Measurements from ENCODE around the gene NLRP6. TPM values are rescaled to one million over a fixed set of nuclear protein-coding genes. Genes with fewer than 3 reads are reported as not detected.
"Not testable (repeated sequence)": the region's sequence is repeated elsewhere in the genome, so short reads cannot be mapped to it uniquely, and the experiment has no call there.

Gene NLRP6
- total and polyA plus RNA-seq, 2 donors, result 0.90 to 2.2 TPM

DNA sequence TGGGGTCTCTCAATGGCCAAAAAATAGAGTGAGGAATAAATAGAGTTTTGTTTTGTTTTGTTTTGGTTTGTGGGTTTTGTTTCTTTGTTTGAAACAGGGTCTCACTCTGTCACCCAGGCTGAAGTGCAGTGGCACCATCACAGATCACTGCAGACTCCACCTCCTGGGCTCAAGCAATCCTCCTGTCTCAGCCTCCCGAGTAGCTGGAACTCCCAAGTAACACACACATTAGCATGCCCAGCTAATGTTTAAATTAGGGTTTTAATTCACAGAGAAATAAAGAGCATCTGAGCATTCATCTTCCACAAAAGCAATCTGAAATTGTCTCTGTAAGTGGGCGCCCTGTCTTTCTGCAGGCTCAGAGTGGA, 51.7 kb downstream of the NLRP6 start:
- Histone ChIP-seq H3K27ac (ENCODE audit: low read depth in 1 of 2, low read length in 1 of 2) (peak overlapping the region; percentile 43 to 76), H3K4me1 (ENCODE audit: control insufficient read depth in 2 of 2, insufficient read depth in 2 of 2, low read length in 2 of 2) (peaks cover 48 to 86% of the 10 kb centered on the region in 2 donors), H3K36me3 (ENCODE audit: control insufficient read depth in 2 of 2, insufficient read depth in 2 of 2, low read length in 1 of 2) (peaks cover 0 to 2% of the 10 kb centered on the region in 2 donors), H3K9me3 (ENCODE audit: control insufficient read depth in 2 of 2, insufficient read depth in 1 of 2, low read length in 1 of 2) (peaks cover 0 to 19% of the 10 kb centered on the region in 2 donors), H3K27me3 (ENCODE audit: control insufficient read depth in 2 of 2, insufficient read depth in 1 of 2, low read length in 1 of 2) (no peaks in the 10 kb centered on the region), H3K4me3 (ENCODE audit: low read length in 2 of 2) (no peak overlapping the region)
- 96% methylated on average over 2 of the region's 2 CpGs for WGBS
- no peak for DNase-seq (ENCODE audit: low read depth in 6 of 9, low spot score in 9 of 9)

DNA sequence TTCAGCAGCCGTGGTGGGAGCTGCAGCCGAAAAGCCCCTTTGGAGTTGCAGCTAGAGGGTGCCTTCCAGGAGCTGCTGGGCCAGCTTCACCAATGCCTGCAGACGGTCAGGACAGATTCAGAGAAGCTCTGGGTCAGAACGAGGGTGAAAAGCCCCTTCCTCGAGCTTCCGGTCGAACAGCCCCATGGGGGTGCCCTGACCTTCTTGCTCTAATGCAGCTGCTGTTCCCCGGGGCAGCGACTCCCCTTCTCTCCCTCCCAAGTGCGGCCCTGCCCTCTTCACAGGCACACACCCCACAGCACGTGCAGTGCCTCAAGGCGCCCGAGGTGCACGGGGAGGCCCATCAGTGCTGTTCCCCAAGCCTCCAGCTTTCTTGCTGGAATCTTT, 52.1 kb downstream of the NLRP6 start:
- H3K9me3 ChIP-seq (ENCODE audit: control insufficient read depth in 2 of 2, insufficient read depth in 1 of 2, low read length in 1 of 2), result peaks cover 0 to 19% of the 10 kb centered on the region in 2 donors
- H3K36me3 ChIP-seq (ENCODE audit: control insufficient read depth in 2 of 2, insufficient read depth in 2 of 2, low read length in 1 of 2), result peaks cover 0 to 2% of the 10 kb centered on the region in 2 donors
- no peak overlapping the region for H3K4me3 ChIP-seq (ENCODE audit: low read length in 2 of 2)
- no peaks in the 10 kb centered on the region for H3K27me3 ChIP-seq (ENCODE audit: control insufficient read depth in 2 of 2, insufficient read depth in 1 of 2, low read length in 1 of 2)
- 52% methylated on average over 14 of the region's 14 CpGs for WGBS
- peaks cover 48 to 88% of the 10 kb centered on the region in 2 donors for H3K4me1 ChIP-seq (ENCODE audit: control insufficient read depth in 2 of 2, insufficient read depth in 2 of 2, low read length in 2 of 2)
- peak overlapping the region; percentile 19 to 76 for H3K27ac ChIP-seq (ENCODE audit: low read depth in 1 of 2, low read length in 1 of 2)
- no peak for DNase-seq (ENCODE audit: low read depth in 6 of 9, low spot score in 9 of 9)

DNA sequence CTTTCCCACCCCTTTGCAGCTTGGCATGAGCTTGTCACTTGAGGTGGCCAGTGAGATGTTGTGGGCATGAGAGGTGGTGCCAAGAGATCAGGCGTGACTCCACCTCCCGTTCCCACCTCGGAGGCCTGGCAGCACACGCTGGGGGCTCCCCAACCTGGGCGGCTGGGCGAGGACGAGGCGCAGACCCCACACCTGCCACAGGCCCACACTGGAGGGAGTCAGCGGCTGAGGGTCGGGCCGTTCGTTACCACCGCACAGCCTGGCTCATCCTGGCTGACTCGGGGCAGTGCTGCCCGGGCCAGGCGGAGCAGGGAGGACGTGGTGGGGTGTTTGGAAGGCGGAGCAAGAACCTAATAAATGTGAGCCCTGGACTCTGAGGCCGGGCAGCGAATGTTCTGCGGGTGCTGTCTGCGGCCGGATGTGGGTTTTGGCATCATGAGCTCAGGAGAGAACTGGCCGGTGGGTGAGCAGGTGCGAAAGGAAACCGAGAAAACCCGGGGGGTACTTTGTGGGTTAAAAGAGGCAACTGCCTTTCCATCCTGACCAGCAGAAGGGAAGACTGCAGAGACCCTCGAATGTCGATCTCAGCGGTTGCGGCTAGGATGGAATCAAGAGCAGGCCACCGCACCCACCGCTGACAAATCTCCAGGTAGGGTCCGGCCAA, 52.6 kb downstream of the NLRP6 start:
- Histone ChIP-seq H3K9me3 (ENCODE audit: control insufficient read depth in 2 of 2, insufficient read depth in 1 of 2, low read length in 1 of 2) (peaks cover 0 to 19% of the 10 kb centered on the region in 2 donors), H3K4me1 (ENCODE audit: control insufficient read depth in 2 of 2, insufficient read depth in 2 of 2, low read length in 2 of 2) (peaks cover 52 to 90% of the 10 kb centered on the region in 2 donors), H3K27ac (ENCODE audit: low read depth in 1 of 2, low read length in 1 of 2) (peak overlapping the region; percentile 72 to 76), H3K4me3 (ENCODE audit: low read length in 2 of 2) (peak overlapping the region in 1 of 2 donors; percentile 4), H3K36me3 (ENCODE audit: control insufficient read depth in 2 of 2, insufficient read depth in 2 of 2, low read length in 1 of 2) (peaks cover 0 to 2% of the 10 kb centered on the region in 2 donors), H3K27me3 (ENCODE audit: control insufficient read depth in 2 of 2, insufficient read depth in 1 of 2, low read length in 1 of 2) (no peaks in the 10 kb centered on the region)
- 14% methylated on average over 34 of the region's 34 CpGs for WGBS
- DNase-seq (ENCODE audit: low read depth in 6 of 9, low spot score in 9 of 9), result peak in 1 of 9 donors; percentile 77

DNA sequence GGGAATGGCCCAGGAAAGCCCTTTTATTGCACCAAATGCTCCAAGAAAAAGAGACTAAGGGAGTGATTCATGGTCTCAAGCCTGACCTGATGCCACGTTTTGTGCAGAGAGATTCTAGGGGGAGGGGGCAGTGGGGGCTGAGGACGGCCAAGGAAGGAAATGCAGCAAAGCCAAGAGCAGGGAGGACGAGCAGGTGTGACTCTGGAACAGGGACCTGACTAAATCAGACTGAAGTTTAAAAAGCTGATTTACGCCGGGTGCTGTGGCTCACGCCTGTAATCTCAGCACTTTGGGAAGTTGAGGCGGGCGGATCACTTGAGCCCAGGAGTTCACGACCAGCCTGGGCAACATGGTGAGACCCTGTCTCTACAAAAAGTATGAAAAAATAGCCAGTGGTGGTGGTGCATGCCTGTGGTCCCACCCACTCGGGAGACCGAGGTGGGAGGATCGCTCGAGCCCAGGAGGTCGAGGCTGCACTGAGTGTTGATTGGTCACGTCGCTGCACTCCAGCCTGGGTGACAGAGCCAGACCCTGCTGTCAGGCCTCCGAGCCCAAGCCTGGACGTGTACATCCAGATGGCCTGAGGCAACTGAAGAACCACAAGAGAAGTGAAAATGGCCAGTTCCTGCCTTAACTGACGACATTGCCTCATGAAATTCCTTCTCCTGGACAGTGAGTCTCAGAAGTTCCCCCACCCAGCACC, 53.3 kb downstream of the NLRP6 start:
- H3K27ac ChIP-seq (ENCODE audit: low read depth in 1 of 2, low read length in 1 of 2), result peak overlapping the region; percentile 72 to 76
- H3K9me3 ChIP-seq (ENCODE audit: control insufficient read depth in 2 of 2, insufficient read depth in 1 of 2, low read length in 1 of 2), result peaks cover 0 to 19% of the 10 kb centered on the region in 2 donors
- peaks cover 0 to 2% of the 10 kb centered on the region in 2 donors for H3K36me3 ChIP-seq (ENCODE audit: control insufficient read depth in 2 of 2, insufficient read depth in 2 of 2, low read length in 1 of 2)
- H3K27me3 ChIP-seq (ENCODE audit: control insufficient read depth in 2 of 2, insufficient read depth in 1 of 2, low read length in 1 of 2), result no peaks in the 10 kb centered on the region
- WGBS, result 53% methylated on average over 19 of the region's 19 CpGs
- peak overlapping the region in 1 of 2 donors; percentile 4 for H3K4me3 ChIP-seq (ENCODE audit: low read length in 2 of 2)
- DNase-seq (ENCODE audit: low read depth in 6 of 9, low spot score in 9 of 9), result no peak
- H3K4me1 ChIP-seq (ENCODE audit: control insufficient read depth in 2 of 2, insufficient read depth in 2 of 2, low read length in 2 of 2), result peaks cover 50 to 90% of the 10 kb centered on the region in 2 donors

DNA sequence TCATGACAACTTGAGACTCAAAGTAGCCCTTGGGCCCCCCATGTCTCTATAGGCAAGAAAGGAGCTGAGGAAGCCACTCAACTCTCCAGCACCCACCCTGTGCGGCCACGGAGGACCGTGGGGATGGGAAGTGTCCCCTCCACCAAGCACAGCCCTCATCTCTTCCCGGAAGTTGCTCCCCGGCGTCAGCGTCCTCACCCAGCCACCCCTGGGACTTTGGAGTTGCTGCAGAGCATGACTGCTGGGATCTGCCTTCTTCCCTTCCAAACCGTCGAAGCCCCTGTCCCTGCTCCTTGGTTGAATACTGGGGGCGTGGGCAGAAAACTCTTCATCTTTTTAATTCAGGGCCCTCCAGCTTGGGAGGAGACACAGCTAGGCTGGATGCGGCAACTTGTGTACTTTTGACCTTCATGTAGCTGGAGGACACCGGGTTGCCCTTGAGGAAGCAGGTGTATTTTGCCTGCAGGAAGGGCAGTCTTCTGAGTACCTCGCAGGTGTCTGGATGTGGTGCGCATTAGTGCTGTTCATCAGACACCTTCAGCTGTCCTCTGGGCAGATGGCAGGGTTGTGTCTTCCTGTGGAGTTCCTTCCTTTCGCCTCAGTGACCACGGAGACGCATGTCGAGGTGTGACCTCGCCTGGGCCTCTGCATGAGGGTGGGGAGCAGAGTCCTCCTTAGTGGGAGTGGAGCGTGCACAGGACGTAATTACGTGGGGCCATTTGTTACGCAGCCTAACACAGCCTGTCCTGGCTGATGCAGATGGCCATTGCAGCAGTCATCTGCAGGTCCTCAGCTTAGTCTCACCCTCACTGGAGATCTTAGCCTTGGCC, 54.7 kb downstream of the NLRP6 start:
- Histone ChIP-seq H3K4me3 (ENCODE audit: low read length in 2 of 2) (no peak overlapping the region), H3K9me3 (ENCODE audit: control insufficient read depth in 2 of 2, insufficient read depth in 1 of 2, low read length in 1 of 2) (peaks cover 0 to 18% of the 10 kb centered on the region in 2 donors), H3K27me3 (ENCODE audit: control insufficient read depth in 2 of 2, insufficient read depth in 1 of 2, low read length in 1 of 2) (no peaks in the 10 kb centered on the region), H3K4me1 (ENCODE audit: control insufficient read depth in 2 of 2, insufficient read depth in 2 of 2, low read length in 2 of 2) (peaks cover 44 to 86% of the 10 kb centered on the region in 2 donors), H3K27ac (ENCODE audit: low read depth in 1 of 2, low read length in 1 of 2) (peak overlapping the region in 1 of 2 donors; percentile 24), H3K36me3 (ENCODE audit: control insufficient read depth in 2 of 2, insufficient read depth in 2 of 2, low read length in 1 of 2) (peaks cover 0 to 1% of the 10 kb centered on the region in 2 donors)
- 70% methylated on average over 23 of the region's 23 CpGs for WGBS
- peak in 1 of 9 donors; percentile 22 for DNase-seq (ENCODE audit: low read depth in 6 of 9, low spot score in 9 of 9)

DNA sequence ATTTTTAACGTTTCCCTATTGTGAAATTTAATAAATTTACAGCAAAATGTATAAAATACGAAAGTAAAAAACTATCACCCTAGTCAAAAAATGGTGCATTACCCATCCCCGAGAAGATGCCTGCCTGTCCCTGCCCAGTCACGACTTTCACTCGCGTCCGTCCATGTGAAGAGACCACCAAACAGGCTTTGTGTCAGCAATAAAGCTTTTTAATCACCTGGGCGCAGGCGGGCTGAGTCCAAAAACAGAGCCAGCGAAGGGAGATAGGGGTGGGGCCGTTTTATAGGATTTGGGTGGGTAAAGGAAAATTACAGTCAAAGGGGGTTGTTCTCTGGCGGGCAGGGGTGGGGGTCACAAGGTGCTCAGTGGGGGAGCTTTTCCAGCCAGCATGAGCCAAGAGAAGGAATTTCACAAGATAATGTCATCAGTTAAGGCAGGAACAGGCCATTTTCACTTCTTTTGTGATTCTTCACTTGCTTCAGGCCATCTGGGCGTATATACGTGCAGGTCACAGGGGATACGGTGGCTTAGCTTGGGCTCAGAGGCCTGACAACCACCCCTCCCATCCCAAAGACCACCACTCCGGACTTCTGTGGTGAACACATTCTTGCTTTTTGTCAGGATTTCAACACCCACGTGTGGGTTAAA, 55.5 kb downstream of the NLRP6 start:
- 96% methylated on average over 17 of the region's 17 CpGs for WGBS
- DNase-seq (ENCODE audit: low read depth in 6 of 9, low spot score in 9 of 9); H3K36me3 ChIP-seq (ENCODE audit: control insufficient read depth in 2 of 2, insufficient read depth in 2 of 2, low read length in 1 of 2): not testable (repeated sequence)

DNA sequence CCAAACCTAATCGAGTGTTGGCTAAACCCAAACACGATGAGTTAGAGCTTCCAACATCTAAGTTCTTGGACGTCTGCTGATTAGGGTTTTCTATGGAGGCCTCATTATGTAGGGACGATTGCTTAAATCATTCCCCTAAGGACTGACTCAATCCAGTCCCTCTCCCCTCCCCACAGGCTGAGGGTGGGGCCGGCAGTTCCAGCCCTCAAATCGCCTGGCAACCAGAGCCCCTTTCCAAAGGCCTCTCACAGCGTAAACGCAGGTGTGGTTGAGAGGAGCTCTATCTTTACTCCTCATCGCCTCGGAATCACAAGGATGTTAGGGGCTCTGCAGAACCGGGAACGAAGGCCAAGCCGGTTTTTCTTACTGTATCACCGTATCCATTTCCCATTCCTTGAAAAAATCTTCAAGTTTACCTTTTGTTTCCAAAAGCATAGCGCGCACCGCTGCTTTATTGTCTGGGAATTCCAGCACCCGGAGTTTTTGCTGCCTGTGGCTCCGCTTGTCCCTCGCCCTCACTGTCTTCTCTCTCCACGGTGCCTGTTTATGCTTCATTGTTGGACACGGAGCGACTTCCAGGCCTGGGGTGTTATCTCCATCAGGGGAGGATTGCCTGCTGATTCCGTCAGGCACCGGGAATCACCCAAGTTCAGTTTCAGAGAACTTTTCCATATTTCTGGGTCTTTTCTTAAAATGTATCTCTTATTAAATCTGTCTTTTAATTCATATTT, 56.2 kb downstream of the NLRP6 start:
- Histone ChIP-seq H3K4me1 (ENCODE audit: control insufficient read depth in 2 of 2, insufficient read depth in 2 of 2, low read length in 2 of 2) (peaks cover 44 to 77% of the 10 kb centered on the region in 2 donors), H3K4me3 (ENCODE audit: low read length in 2 of 2) (no peak overlapping the region), H3K27me3 (ENCODE audit: control insufficient read depth in 2 of 2, insufficient read depth in 1 of 2, low read length in 1 of 2) (no peaks in the 10 kb centered on the region), H3K36me3 (ENCODE audit: control insufficient read depth in 2 of 2, insufficient read depth in 2 of 2, low read length in 1 of 2) (no peaks in the 10 kb centered on the region), H3K9me3 (ENCODE audit: control insufficient read depth in 2 of 2, insufficient read depth in 1 of 2, low read length in 1 of 2) (peaks cover 0 to 12% of the 10 kb centered on the region in 2 donors), H3K27ac (ENCODE audit: low read depth in 1 of 2, low read length in 1 of 2) (peak overlapping the region in 1 of 2 donors; percentile 40)
- DNase-seq (ENCODE audit: low read depth in 6 of 9, low spot score in 9 of 9), result no peak
- 85% methylated on average over 25 of the region's 25 CpGs for WGBS

More for the DNA sequence above, 55.5 kb downstream of the NLRP6 start:
- Histone ChIP-seq H3K27ac (ENCODE audit: low read depth in 1 of 2, low read length in 1 of 2) (peak overlapping the region in 1 of 2 donors; percentile 40), H3K4me1 (ENCODE audit: control insufficient read depth in 2 of 2, insufficient read depth in 2 of 2, low read length in 2 of 2) (peaks cover 44 to 83% of the 10 kb centered on the region in 2 donors), H3K9me3 (ENCODE audit: control insufficient read depth in 2 of 2, insufficient read depth in 1 of 2, low read length in 1 of 2) (peaks cover 0 to 14% of the 10 kb centered on the region in 2 donors)
- H3K27me3 ChIP-seq (ENCODE audit: control insufficient read depth in 2 of 2, insufficient read depth in 1 of 2, low read length in 1 of 2); H3K4me3 ChIP-seq (ENCODE audit: low read length in 2 of 2): not testable (repeated sequence)

Measured in thymus (tissue), 11 donors.